ENCODE measurements around the gene MEG3.

The MEG3 gene

DNA sequence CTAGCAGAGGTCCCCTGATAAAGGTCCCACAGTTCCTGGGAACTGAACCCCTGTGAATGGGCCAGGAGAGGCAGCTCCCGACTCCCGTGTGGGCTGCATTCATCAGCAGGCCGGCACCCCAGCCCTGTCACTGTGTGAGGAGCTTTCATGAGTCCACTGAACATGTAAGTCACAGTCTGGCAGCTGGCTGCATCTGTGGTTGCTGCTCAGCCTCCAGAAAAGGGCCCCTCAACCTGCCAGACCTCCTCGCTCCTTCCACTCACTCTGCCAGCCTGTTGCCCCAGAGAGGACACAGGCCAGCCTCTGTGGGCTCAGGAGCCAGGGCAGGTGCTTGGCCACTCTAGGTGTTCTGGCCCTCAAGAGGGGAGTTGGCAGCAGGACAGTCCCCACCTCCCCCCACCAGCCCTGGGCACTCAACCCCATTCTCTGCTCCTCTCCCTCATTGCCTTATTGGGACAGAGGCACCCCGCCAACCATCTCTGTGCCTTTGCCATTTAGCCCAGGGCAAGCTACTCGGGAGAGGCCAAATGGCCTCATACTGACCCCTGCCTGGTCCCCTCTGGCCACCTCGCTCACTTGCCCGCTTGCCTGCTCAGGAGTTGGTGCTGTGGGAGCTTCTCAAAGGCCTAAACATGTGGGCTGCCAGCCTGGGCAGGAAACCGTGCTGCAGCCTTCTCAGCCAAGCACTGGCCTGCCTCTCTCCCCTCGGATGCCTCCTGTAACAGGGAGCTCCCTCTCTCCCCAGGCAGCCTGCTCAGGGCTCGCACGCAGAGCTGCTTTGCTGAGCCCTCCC, 75.7 kb downstream of the MEG3 start:
- DNase-seq = no peak

DNA sequence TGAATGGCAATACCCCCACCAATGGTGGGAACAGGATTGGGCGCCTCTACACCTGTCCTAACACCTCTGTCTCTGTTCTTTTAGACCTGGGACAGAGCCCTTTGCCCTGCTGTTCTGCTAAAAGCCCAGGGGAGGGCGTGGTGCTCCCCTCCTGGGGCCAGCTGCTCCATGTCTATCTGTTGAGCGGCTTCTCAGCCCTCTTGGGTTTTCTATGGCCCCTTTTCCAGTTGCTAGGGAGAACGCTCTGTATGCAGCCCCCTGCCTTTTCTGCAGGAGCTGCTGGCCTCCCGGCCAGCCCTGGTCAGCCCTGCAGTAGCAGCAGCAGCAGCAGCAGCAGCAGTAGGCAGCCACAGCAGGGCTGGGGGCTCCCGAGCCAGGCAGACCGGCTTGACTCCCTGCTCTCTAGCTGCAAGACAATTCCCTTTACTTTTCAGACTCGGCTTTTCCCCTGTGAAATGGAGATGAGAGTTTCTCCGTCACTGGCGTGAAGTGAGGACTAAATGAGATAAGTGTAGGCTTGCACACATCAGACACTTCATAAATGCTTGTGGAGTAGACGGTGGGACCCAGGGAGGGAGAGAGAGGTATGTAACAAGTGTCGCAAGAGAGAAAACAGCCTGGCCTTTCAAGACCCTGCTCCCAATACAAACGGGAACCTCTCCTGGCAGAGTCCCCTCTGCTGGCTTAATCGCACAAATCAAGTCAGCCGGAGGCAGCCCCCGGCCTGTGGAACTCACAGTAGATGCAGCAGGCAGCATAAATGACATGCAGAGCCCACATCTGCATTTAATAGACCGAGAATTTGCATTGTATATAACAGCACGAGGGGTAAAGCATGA, 76.6 kb downstream of the MEG3 start:
- DNase-seq = no peak

DNA sequence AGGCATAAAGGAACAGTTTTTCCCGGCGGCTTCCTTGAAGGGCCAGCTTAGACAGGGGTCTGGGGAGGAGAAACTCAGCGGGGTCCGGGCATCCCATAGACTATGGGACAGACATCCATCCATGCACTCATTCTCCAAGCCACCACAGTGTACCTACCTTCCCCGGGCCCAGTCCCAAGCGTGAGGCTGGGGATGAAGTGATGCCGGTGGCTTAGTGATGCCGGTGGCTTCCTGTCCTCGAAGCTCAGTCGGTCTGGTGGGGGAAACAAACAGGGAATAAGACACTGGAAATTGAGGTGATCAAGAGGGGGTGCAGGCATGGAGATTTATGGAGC, 77.2 kb downstream of the MEG3 start:
- no peak for DNase-seq

DNA sequence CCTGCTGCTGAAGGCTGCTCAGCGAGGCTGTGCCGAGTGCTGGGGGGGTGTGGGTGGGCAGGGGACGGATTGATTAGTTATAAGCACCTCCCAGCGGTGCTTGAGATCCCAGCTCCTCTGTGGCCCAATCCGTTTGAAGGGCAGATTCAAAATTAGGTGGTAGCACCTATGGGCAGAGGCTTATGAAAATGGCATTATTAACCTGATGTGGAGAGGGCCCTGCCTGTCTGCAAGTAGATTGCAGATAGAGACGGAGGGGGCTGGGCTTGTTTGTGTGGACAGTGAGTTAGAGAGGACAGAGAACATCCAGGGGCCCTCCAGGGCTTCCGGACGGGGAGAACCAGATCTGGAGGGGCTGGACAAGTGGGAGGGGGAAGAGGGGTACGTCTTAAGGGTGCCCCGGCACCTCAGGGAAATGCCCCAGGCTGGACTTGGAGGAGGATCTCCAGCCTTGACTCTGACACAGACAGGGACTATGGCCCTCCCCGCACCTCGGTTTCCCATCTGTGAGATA, 77.8 kb downstream of the MEG3 start, which contains the start of gene RTL1:
RTL1 (minus strand) TSS at position 51 of the 514 bp plus-strand sequence. CDS start 18,934 bp downstream, outside the sequence.
- no peak for DNase-seq

- no peak for DNase-seq
Measured at GRCh38 chr14:100904307-100905087, 78.6 kb downstream of the MEG3 start.

DNA sequence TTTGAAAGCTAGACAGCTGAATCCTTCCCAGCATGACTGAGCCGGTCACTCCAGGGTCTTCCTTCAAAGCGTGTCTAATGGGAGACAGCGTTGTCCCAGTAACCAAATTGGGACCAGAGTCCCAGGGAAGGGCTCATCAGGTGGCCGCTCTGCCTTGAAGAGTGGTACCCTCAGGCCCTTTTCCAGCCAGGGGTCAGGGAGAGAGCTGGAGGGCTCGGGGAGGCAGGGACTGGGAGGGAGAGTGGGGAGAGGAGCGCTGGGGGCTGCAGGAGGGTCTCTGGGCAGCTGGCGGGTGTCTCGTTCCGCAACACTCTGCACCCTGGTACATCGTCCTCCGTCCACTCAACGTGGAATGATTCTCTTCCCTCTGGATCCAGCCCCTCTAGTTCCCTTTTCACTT, 79.2 kb downstream of the MEG3 start:
- no peak for DNase-seq

DNA sequence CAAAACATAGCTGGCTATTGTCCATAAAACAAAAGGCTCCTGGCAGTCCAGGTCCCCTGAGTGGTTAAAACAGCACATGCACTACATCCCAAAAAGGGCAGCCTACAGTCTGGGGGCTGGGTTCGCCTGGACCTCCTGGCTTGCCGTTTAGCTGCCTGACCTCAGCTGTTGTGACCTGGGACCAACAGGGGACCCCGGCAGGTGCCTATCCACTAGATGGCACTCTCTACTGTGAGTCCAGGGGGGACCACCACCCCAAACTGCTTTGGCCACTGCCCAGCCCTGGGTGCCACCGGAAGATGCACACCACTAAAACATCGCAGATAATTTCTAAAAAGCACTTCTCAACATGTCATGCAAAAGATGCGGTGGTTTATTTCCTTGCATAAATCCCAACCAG, 80.5 kb downstream of the MEG3 start:
- DNase-seq = no peak

DNA sequence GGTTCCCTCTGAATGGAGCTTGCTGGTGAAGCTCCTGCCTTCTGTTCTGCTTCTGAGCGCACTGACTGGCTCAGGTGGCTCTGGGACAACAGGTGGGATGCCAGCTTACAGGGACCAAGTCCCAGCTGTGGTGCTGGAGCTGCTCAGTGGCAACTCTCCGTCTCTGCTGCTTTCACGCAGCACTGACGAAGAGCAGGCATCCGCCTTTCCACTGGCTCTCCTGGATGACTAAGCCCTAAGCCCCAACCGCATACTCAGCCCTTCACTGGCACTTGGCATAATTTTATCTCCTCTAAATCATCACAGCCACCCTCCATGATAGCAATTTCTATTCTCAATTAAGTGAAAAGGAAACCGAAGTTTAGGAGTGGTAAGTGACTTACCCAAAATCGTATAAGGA, 81.3 kb downstream of the MEG3 start:
- no peak for DNase-seq

DNA sequence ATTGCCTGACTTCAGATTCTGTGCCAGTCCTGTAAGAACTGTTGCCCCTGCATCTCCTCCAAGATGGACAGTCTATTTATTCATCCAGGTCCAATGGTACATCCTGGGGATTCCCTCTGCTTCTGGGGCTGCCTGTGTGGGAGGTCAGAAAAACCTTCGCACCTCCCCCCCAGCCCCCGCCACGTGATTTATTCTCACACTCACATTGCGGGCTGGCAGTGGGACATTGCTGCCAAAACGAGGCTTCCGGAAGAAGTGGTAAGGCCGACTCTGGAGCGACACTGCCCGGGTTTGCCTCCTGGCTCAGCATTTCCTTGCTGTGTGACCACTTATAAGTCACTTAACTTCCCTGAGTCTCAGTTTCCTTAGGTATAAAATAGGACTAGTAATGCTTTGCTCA, 83.5 kb downstream of the MEG3 start:
- no peak for DNase-seq

Measured in GOT3 (cell line).